ENCODE results near the gene OTOR.

The OTOR gene

DNA sequence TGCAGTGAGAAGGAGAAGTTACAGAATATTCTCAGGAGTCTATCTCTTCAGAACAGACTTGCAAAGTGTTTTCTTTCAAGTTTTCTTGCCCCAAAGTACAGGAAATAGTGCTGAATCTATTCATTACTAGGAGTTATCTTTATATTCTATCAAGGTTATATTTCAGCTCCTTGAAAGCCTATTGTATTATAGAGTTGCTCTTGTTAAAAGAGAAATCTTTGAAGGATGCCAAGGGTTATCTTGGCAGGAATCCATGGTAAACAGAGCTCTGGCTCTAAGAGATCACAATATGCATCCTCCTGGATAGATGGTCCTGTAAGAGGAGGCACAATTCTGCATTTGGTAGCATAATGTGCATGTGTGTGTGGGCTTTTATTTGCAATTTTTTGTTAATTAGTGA is 39.6 kb upstream of the OTOR start:
- H3K4me3 ChIP-seq = no peak overlapping the region
- intact Hi-C loops (cut with DNase I; ENCODE audit: low total_unique reads) = no loop called here
- no peak for DNase-seq
- H3K36me3 ChIP-seq = no peaks in the 10 kb centered on the region
- no peaks in the 10 kb centered on the region for H3K9me3 ChIP-seq
- TF ChIP-seq, protein P1, sequence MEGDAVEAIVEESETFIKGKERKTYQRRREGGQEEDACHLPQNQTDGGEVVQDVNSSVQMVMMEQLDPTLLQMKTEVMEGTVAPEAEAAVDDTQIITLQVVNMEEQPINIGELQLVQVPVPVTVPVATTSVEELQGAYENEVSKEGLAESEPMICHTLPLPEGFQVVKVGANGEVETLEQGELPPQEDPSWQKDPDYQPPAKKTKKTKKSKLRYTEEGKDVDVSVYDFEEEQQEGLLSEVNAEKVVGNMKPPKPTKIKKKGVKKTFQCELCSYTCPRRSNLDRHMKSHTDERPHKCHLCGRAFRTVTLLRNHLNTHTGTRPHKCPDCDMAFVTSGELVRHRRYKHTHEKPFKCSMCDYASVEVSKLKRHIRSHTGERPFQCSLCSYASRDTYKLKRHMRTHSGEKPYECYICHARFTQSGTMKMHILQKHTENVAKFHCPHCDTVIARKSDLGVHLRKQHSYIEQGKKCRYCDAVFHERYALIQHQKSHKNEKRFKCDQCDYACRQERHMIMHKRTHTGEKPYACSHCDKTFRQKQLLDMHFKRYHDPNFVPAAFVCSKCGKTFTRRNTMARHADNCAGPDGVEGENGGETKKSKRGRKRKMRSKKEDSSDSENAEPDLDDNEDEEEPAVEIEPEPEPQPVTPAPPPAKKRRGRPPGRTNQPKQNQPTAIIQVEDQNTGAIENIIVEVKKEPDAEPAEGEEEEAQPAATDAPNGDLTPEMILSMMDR (IDR thresholded peaks at IDR 0.05) = no peak
- no peaks in the 10 kb centered on the region for H3K27me3 ChIP-seq
- H3K27ac ChIP-seq = no peak overlapping the region
- H3K4me1 ChIP-seq = no peaks in the 10 kb centered on the region

- Histone ChIP-seq H3K27me3 (no peaks in the 10 kb centered on the region), H3K27ac (no peak overlapping the region), H3K36me3 (no peaks in the 10 kb centered on the region), H3K4me1 (no peaks in the 10 kb centered on the region), H3K9me3 (no peaks in the 10 kb centered on the region), H3K4me3 (no peak overlapping the region)
- TF ChIP-seq, protein P1 (IDR thresholded peaks at IDR 0.05) = no peak
- DNase-seq = no peak
- intact Hi-C loops (cut with DNase I; ENCODE audit: low total_unique reads) = no loop called here
These were observed 39.1 kb upstream of the OTOR start for GRCh38 chr20:16709017-16709416.

- Histone ChIP-seq H3K36me3 (no peaks in the 10 kb centered on the region), H3K27ac (no peak overlapping the region), H3K9me3 (no peaks in the 10 kb centered on the region), H3K4me3 (no peak overlapping the region), H3K27me3 (no peaks in the 10 kb centered on the region), H3K4me1 (no peaks in the 10 kb centered on the region)
- no peak for DNase-seq
- intact Hi-C loops (cut with DNase I; ENCODE audit: low total_unique reads) = no loop called here
- TF ChIP-seq, protein P1 (IDR thresholded peaks at IDR 0.05) = no peak
These were observed 37.4 kb upstream of the OTOR start for GRCh38 chr20:16710781-16711180.

DNA sequence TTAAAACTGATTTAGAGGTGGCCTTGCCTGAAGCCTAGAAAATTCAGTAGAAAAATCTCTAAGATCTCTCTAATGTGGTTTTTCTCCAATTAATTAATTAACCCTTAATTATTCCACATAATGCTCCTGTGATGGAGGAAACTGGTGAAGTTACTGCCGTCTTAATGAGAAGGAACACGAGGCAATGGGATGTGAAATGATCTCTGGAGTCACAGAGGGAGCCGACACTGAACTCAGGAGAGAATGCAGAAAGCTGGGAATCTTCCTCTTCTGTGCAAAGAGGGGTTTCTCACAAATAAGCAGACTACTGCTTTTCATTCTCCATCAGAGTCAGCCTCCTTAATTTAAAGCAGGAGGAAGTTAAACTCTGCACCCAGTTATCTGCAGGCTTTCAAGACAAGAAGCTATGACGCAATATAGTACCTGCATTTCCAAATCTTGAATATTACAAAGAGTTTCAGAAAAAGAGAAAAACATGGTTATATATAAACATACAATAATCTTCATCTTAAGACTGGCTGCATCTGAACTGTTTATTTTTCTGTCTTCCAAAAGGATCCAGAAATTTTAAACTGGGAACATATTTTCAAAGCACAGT is 36.4 kb upstream of the OTOR start:
- H3K9me3 ChIP-seq = no peaks in the 10 kb centered on the region
- DNase-seq = no peak
- TF ChIP-seq, protein P1 (IDR thresholded peaks at IDR 0.05) = no peak
- no peak overlapping the region for H3K4me3 ChIP-seq
- H3K4me1 ChIP-seq = no peaks in the 10 kb centered on the region
- H3K36me3 ChIP-seq = no peaks in the 10 kb centered on the region
- H3K27me3 ChIP-seq = no peaks in the 10 kb centered on the region
- intact Hi-C loops (cut with DNase I; ENCODE audit: low total_unique reads) = no loop called here
- no peak overlapping the region for H3K27ac ChIP-seq

DNA sequence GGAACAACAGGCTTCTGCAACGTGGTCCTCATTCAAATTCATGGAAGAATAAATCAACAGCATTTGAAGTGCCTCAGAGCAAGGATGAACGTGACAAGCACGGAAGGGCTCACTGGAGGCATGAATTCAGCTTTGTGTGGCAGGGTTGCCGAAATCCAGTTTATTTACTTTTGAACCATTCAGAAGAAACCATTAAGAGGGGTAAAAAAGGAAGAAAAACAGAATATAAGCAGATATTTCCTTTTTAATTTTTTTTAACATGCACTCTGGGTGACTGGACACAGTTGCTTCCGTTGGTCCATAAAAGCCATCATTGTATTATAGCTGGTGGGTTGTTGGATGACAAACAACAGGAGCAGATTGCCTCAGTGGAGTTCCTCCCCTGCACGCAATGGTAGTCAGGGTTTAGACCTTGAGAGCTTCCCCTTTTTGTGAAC is 35.6 kb upstream of the OTOR start:
- no peaks in the 10 kb centered on the region for H3K4me1 ChIP-seq
- H3K4me3 ChIP-seq = no peak overlapping the region
- H3K36me3 ChIP-seq = no peaks in the 10 kb centered on the region
- H3K9me3 ChIP-seq = no peaks in the 10 kb centered on the region
- TF ChIP-seq, protein P1 (IDR thresholded peaks at IDR 0.05) = no peak
- intact Hi-C loops (cut with DNase I; ENCODE audit: low total_unique reads) = no loop called here
- no peak for DNase-seq
- no peak overlapping the region for H3K27ac ChIP-seq
- no peaks in the 10 kb centered on the region for H3K27me3 ChIP-seq

GRCh38 chr20:16713066-16713465 is 35.1 kb upstream of the OTOR start:
- Histone ChIP-seq H3K4me1 (no peaks in the 10 kb centered on the region), H3K27me3 (no peaks in the 10 kb centered on the region), H3K27ac (no peak overlapping the region), H3K4me3 (no peak overlapping the region), H3K9me3 (no peaks in the 10 kb centered on the region), H3K36me3 (no peaks in the 10 kb centered on the region)
- intact Hi-C loops (cut with DNase I; ENCODE audit: low total_unique reads) = no loop called here
- TF ChIP-seq, protein P1 (IDR thresholded peaks at IDR 0.05) = no peak
- no peak for DNase-seq

Measured in tibial artery (tissue), 4 donors.